Head of caudate nucleus (tissue), 42 donors: ENCODE results near the gene GABBR2.
A peak's percentile ranks its signal among the peaks of the same experiment; 100 is the strongest.

Source experiments
- DNase-seq, 42 donors: peaks; one replicate each; pipeline versions ENCODE4 v3.0.0 to v3.0.0-alpha.2; 2020 to 2021; ENCODE audit warnings: mixed read lengths in 7 of 42
- intact Hi-C: fragments of 100-400 bp; cut with DNase I; formaldehyde crosslinking; loops from one replicate; pipeline ENCODE4 v1.15.0; 2022

GABBR2 gene

DNA sequence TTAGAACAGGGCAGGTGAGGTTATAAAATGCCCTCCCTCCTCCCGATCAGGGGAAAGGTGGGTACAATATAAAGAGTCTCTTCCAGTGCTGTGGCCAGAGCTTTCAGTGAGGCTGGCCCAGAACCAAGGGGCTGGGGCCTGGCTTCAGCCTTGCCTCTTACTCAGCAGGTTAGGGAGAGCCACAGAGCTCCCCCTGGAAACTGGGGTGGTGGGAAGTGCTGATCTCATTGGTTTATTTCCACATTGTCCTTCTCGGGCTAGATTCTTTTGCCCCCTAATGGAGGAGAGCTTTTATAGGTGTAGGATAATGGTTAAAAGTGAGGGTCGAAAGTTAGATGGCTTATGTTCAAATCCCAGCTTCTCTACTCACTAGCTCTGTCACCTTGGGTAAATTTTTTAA lies 266.6 kb downstream of the GABBR2 start:
- DNase-seq: peak in 1 of 42 donors; percentile 14
- intact Hi-C loops: no loop called here

DNA sequence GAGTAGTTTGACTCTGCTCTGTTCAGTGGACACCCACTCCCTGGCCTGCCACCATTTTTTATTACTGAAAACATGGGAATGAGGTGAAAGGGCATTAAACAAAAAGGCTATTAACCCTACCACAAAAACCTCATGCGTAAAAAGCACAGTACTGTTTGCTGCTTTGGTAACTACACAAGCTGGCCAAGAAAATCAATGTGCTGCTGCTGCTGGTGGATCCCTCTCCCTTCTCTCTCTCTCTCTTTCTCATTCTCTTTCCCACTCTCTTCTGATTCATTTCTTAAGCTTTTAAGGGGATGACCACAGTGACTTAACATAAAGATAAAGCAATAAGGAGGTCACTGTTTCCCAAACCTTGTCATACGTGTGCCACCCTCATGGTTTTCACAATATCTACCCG lies 270.1 kb downstream of the GABBR2 start:
- no peak for DNase-seq
- intact Hi-C loops: no loop called here

DNA sequence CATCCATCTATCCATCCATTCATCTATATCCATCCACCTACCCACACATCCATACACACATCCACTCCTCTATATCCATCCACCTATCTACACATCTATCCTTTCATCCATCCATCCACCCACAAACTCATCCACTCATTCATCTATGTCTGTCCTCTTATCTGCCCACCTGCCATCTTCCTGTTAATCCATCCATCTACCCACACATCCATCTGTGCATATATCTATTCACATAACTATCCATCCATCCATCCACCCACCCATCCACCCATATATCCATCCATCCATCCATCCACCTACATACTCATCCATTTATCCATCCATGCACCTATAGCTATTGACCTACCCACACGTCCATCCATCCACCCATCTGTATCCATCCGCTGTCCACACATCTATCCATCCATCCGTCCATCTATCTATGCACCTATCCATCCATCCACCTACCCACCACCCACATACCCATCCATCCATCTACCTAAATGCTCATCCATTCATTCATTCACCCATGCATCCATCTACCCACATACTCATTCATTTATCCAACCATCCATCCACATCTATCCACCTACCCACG lies 271.2 kb downstream of the GABBR2 start:
- intact Hi-C loops: no loop called here
- no peak for DNase-seq

DNA sequence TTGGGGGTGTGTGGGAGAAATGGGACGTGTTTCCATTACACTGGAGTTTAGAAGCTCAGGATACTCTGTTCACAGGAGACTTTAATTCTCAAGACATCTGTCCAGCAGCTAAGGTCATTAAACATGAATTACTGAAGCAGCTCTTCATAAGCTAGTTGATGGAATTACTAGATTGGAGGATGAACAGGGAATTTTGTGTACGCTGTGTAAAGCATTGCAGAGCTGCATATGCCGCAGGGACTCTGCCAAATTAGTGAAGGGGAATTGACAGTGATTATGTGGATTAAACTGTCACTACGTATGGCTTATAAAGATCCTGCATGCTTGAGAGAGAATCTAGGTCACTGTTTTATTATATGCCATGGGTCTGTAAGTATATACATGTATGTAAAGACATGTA lies 275.8 kb downstream of the GABBR2 start:
- intact Hi-C loops: no loop called here
- DNase-seq: no peak

DNA sequence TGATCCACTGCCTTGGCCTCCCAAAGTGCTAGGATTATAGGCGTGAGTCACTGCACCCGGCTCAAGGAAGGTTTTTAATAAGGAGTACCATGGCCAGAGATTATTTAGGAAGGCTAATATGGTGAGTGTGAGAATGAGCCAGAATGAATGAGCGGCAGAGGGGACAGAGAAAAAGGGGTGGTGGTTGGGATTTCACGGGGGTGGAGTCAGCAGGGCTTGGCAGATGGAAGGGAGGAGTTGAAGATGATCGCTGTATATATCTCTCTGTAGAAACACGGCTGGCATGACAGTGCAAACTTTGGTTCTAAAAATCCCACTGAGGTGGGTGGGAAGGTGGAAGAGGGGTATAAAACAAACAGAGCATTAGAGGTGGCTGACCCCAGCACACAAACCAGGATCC lies 276.6 kb downstream of the GABBR2 start:
- DNase-seq: no peak
- intact Hi-C loops: no loop called here

DNA sequence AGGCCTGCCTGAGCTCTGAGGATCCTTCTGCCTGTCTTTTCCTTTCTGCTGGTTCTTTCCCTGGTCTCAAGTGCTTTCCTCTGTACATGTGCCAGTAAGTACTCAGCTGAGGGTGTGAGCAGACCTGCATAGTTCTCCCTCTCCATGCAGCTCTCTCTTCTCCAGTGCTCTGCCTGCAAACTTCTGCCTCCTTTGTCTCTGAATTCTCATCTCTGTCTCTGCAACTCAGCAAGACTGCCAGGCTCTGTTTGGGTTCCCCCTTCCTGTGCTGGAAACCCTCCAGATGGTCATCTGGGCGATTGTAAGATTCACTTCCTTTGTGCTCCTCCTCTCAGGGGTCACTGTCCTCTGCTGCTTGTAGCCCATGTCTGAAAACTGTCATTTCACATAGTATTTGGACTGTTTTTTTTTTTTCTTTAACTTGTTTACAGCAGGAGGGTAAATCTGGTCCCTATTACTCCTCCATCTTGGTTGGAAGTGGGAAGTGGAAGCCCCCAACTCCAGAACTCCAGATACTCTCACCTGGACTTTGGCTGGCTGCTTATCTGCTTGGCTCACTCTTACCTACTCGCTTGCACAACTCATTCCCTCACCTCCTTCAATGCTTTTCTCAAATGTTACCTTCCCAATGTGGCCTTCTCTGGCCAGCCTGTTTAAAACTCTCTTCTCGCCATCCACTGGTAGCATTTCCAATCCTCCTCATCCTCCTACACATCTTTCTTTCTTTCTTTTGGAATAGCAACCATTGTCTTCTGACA lies 278.0 kb downstream of the GABBR2 start:
- DNase-seq: peak in 27 of 42 donors; percentile 7 to 68 (median 28)
- intact Hi-C loops: no loop called here

DNA sequence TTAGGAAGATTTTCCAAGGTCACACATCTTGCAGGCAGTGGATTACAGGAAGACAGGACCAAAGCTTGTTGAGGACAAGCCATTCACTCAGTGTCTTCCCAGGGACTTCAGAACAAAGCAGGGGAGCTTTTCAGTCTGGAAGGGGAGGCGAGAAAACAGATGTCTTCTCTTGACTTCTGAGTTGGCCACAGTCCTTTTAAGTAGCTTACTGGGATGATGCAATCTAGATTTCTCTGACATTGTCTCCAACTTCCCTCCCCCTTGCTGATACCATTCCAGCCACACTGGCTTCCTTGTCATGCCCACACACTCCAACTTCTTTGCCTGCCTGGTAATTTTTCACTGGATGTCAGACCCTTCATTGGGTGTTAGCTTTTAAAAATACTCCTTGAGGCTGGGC lies 279.1 kb downstream of the GABBR2 start:
- no peak for DNase-seq
- intact Hi-C loops: no loop called here

DNA sequence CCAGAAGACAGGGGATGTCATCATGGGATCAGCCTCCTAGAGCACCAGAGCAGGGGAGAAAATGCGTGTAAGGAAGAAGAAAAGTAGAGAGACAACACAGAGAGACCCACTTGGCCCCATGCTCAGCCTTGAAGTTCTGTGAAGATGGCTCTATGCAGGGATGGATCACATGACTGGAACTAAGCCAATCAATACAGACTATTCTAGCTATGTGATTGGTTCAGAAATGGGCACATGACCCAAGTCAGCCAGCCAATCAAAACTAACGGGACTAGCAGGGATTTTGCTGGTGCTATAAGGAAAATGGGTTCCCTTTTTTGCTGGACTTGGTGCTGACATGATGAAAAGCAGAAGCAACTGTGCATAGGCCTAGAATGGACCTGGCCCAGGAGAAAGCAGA lies 280.3 kb downstream of the GABBR2 start:
- no peak for DNase-seq
- intact Hi-C loops: no loop called here

DNA sequence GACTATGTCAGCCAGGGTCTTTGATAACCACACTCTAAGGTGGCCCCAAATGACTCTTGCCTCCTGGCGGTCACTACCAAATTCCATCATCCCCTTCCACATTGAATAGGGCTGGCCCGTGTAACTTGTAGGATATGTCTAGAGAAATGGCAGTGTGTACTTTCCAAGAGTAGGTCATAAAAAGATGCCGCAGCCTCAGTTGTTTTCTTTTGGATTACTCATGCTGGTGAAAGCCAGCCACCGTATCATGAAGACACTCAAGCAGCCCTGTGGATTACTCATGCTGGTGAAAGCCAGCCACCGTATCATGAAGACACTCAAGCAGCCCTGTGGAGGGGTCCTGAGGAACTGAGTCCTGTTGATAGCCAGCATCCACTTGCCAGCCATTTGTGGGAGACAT lies 281.2 kb downstream of the GABBR2 start:
- no peak for DNase-seq
- intact Hi-C loops: no loop called here

DNA sequence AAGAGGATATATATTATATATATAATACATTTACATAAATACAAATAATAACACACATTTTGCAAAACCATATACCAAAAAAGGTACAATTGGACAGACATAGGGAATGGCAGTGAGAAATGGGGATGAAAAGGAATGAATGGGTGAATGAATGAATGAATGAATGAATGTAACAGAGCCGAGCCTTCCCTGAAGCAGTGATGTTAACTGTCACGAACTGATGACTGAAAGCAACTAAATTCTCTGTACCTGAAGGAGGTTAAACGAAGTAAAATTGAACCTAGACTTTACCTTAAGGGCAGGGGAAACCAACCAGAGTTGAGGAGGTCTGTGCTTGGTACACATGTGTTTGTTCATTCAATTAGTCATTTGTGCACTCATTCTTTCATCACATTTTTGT lies 283.7 kb downstream of the GABBR2 start:
- intact Hi-C loops: no loop called here
- no peak for DNase-seq

DNA sequence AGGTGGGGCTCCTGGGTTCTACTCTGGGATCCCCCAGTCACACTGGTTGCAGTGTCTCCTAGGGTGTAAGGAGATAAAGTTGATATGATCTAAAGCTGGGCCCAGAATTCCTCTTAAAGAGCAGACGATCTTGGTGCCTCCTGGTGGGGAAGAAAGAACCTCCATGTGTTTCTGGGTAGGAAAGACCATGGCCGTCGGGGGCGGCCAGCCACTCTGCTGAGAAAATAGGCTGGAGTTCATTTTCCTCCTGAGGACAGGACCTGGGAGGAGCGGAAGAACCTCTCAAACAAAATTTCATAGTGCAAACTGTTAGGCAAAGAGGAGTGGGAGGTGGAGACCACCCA lies 289.5 kb downstream of the GABBR2 start:
- intact Hi-C loops: no loop called here
- peak in 1 of 42 donors; percentile 8 for DNase-seq

DNA sequence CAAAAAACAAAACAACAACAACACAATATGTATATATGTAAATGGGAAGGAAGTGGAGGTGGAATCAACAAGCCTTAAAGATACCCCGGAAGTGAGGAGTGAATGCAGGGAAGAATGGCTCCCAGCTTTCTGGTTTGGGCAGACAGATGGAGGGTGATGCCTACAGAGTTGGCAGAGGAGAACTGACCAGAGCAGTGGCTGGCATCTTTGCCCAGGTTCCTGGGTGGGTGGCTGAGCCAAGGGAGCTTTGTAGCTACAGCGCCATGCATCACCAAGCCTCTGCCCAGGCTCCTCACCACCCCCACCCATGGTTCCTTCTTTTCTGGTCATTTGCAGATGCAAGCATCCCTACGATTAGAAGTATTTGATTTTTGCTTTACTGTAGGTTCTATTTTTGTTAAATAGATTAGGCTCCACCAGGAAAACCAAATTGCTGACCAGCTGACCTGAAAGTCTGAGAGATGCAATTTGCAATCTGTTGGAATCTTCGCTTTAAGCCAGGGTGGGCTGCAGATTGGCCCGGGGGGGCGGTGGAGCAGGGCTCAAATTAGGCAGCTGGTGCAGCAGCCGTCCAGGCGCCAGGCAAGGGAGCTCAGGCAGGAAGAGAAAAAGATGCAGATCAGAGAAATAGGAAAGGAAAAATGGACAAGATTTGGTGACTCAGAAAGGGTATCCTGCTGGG lies 290.0 kb downstream of the GABBR2 start:
- DNase-seq: no peak
- intact Hi-C loops: no loop called here

DNA sequence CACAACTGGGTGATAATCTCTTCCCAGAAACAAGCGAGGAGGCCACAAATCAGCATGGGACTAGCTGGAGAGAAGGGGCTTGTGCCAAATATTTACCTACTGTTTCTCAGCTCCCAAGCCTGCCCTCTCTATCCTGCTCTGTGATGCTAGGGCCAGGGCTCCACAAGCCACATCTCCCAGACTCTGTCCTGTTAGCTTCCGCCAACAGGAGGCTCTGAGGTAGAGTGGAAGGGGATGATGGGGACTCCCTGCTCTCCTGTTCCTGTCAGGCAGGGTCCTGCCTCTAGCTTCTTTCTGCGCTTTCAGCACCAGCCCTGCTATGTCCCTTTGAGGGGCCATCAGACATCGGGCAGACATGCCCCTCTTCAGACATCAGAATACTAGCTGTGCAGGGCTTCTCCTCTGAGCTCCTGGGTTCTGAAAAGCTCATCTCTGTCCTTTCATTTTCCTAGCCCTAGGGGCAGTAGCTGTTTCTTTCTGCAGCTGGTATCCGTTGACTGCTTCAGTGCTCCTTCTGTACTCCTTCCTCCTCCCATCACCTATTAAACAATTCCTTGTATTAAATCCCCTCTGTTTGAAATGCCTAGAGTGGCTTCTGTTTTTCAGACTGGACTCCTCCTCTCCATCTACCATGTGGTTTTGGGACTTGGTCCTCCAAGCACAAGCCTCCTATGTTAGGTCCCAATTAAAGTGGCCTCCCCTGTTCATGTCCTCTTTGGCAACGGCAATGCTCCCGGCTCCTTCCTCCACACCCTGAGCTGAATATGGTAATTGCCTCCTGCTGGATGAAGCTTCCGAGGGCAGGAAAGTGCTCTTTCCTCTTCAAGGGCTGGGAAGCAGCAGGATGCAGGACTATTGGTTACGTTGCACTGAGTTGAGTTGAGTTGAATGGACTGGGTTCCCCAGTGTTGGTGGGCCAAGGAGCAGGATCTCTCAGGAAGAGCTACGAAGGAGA lies 292.2 kb downstream of the GABBR2 start:
- intact Hi-C loops: no loop called here

DNA sequence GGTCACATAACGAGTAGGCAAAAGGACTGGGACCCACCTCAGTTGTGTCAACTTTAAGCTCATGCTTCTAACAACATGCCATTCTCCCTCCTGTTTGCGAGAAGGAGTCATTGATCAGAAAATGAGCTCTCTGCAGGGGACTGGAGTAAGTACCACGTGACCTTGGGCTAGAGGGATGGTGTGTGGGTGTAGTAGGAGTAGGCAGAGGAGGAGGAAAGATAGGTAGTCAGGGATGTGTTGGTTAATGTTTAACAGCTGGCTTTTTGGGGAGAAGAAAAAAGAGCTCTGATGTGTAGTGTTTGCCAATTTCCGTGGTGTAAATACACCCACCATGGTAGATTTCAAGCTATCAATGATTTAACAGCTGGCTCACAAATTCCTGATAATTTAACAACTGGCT lies 293.0 kb downstream of the GABBR2 start:
- intact Hi-C loops: no loop called here

More for the DNA sequence above, 292.2 kb downstream of the GABBR2 start:
- DNase-seq: peak in 1 of 42 donors; percentile 19

DNA sequence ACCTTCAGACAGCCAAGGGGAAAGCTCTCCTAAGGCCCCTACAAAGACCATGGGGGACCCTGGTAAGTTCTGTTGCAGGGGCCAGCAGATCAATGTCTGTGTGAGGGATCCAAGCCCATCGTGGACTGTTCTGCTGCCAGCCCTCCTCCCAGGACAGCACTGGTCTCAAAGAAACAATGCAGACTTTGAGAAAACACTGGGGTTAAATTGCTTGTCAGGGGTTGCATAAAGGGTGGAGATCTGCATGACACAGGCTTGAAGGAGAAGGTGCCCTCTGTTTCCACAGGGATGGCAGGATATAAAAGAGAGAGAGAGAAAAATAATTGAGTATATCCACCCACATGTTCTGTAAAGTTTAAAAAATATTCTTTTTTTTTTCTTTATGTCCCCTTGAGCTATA lies 295.7 kb downstream of the GABBR2 start:
- no peak for DNase-seq
- intact Hi-C loops: no loop called here

More for the DNA sequence above, 293.0 kb downstream of the GABBR2 start:
- DNase-seq: no peak

DNA sequence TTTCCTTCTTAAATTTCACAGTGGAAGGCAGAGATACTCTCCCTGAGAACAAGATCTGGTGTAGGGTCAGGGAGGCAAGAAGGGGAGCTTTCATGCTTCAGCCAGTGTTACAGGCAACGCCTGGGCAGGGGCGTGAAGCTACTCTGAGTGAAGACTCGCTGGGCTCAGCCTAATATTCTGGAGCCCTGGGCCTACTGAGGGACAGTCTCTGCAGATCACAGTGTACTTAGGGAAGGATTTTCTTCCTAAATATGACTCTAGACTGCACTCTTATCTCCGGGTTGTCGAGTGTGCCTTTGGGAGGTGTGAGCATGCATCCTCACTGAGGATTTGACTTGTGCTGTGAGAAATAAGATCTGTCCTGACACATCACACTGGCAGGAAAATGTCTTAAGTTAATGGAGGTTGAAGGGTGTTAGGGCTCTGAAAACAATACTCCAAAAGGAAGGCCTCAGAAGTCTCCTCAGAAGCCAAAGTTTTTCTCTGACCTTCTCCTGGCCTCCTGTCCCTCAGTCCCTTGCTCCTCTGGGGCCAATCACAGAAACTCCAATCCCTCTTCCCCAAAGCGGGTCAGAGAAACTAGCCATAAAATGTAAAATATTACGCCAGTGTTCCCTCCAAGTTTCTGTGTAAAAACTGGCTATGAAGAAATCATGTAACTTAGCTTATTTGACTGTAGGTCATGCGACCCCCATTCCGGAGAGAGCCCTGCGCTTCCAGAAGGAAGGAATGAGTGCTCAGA lies 296.5 kb downstream of the GABBR2 start:
- intact Hi-C loops: no loop called here
- no peak for DNase-seq

DNA sequence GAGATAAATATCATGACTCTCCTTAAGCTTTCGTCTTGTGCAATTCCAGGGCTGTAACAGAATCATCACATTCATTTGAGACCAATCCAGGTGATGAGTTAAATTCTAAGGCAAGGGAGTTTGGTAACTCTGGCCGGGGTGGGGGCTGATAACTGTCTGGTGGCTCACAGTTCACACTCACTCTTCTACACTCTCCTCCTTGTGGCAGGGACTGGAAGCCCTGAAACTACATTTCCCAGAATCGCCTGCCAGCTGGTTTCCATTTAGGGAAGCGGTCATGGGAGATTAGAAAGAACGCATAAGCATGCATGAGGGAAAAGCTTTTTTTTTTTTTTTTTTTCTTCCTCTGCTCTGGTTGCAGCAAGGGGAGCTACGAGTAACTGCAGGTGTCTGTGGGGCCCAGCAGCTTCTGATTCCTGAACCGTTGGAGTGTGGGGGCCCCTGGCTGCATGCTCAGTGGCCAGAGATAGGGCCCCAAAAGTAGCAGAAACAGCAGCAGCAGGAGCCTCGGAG lies 298.5 kb downstream of the GABBR2 start:
- intact Hi-C loops: no loop called here
- DNase-seq: peak in 25 of 42 donors; percentile 2 to 59 (median 28)

DNA sequence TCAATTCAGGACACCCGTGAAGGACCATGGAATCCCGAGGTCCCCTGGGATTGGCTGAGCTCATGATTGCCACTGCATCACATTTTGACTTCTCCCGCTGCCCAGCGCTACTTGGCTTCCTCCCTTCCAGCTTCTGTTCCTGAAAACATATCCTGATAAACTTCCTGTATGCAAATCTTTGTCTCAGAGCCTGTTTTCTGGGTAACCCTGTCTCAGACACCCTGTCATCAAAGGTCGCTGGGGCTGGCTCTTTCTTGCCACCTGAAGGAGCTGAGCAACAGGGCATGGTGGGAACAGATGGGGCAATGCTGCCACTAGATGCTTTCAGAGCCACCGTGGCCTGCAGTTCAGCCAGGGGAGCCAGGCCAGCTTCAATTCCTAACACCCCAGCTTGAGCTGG lies 299.0 kb downstream of the GABBR2 start:
- no peak for DNase-seq
- intact Hi-C loops: no loop called here

DNA sequence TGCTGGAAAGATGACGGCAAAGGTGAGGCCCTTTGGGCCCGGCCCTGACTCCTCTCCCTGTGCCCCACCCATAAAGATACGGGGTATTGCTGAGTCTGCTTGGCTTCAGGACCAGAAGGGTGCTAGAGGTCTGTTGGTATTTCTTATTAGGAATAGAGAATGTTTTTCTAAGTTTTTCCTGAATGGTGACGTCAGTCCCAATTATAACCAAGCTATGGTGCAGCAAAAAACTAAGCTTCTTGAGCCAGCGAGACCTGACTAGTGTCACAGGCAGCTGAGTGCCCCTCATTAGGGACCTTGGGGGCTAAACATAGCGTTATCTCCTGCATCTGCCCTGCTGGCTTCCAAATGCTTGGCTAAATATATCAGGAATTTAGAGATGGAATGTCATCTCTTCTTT lies 302.3 kb downstream of the GABBR2 start:
- DNase-seq: no peak
- intact Hi-C loops: no loop called here
